K562 (cell line): ENCODE results near the gene BMS1. TPM values are rescaled to one million over a fixed set of nuclear protein-coding genes. Genes with fewer than 3 reads are reported as not detected.

Experiments used
- ATF7 ChIP-seq: fragments of 450-650 bp; IDR thresholded peaks from 2 replicates; pipeline ENCODE4 v1.7.1; 2014; ENCODE audit warnings: mild to moderate bottlenecking, moderate library complexity
- CEBPB ChIP-seq: fragments of 450-650 bp; IDR thresholded peaks from 2 replicates; pipeline ENCODE4 v1.6.1; 2016; ENCODE audit warnings: missing genetic modification characterization, missing compliant biosample characterization
- CXXC5 ChIP-seq: fragments of 250-450 bp; sonication (Bioruptor Pico); IDR thresholded peaks from 2 replicates; pipeline ENCODE4 v1.8.0; 2022; ENCODE audit warnings: inconsistent platforms, mild to moderate bottlenecking, moderate library complexity
- DLX4 ChIP-seq: fragments of 250-450 bp; sonication (Bioruptor Pico); IDR thresholded peaks from 2 replicates; pipeline ENCODE4 v1.6.1; 2021; ENCODE audit warnings: mild to moderate bottlenecking
- ESRRA ChIP-seq: fragments of 450-650 bp; IDR thresholded peaks from 2 replicates; pipeline ENCODE4 v1.6.1; 2014; ENCODE audit warnings: low read depth, mild to moderate bottlenecking, moderate library complexity, borderline replicate concordance
- HDAC2 ChIP-seq: fragments of 450-650 bp; IDR thresholded peaks from 2 replicates; pipeline ENCODE4 v1.6.1; 2016; ENCODE audit warnings: mild to moderate bottlenecking
- NCOA1 ChIP-seq: fragments of 450-650 bp; IDR thresholded peaks from 2 replicates; pipeline ENCODE4 v1.6.1; 2016; ENCODE audit warnings: low read depth
- NFATC3 ChIP-seq: fragments of 450-650 bp; IDR thresholded peaks from 2 replicates; pipeline ENCODE4 v1.6.1; 2017; ENCODE audit warnings: mild to moderate bottlenecking
- NR2C1 ChIP-seq, 2 experiments: fragments of 450-650 bp; IDR thresholded peaks; 2 replicates each; pipeline ENCODE4 v1.6.1; 2017; ENCODE audit warnings: mild to moderate bottlenecking in 2 of 2, antibody characterized with exemption in 1 of 2, inconsistent platforms in 1 of 2, missing compliant biosample characterization in 1 of 2, missing genetic modification characterization in 1 of 2
- PHB2 ChIP-seq: fragments of 450-650 bp; IDR thresholded peaks from 2 replicates; pipeline ENCODE4 v1.6.1; 2017; ENCODE audit warnings: low read depth
- PML ChIP-seq: IDR thresholded peaks from 2 replicates; pipeline ENCODE4 v1.6.1; 2012; ENCODE audit warnings: low read length, inconsistent platforms
- RFX5 ChIP-seq: IDR thresholded peaks from 2 replicates; pipeline ENCODE4 v1.6.1; 2011; ENCODE audit warnings: low read depth, mild to moderate bottlenecking, improper control_type of control experiment, low read length
- TAL1 ChIP-seq: fragments of 450-650 bp; IDR thresholded peaks from 2 replicates; pipeline ENCODE4 v1.6.1; 2016; ENCODE audit warnings: mild to moderate bottlenecking
- TCF7 ChIP-seq: sonication (generic); IDR thresholded peaks from 2 replicates; pipeline ENCODE4 v1.6.1; 2016; ENCODE audit warnings: antibody characterized with exemption, borderline replicate concordance
- TEAD1 ChIP-seq, 2 experiments: fragments of 450-650 bp in 1 of 2; sonication (generic) in 1 of 2; formaldehyde crosslinking; IDR thresholded peaks; 2 replicates each; pipeline versions ENCODE4 v1.4.0 to v1.8.0; 2020 to 2022; ENCODE audit warnings: mild to moderate bottlenecking in 2 of 2, missing genetic modification reagents in 1 of 2
- XRCC3 ChIP-seq: fragments of 450-650 bp; IDR thresholded peaks from 2 replicates; pipeline ENCODE4 v1.6.1; 2017; ENCODE audit warnings: mild to moderate bottlenecking, moderate library complexity
- ZBTB2 ChIP-seq: fragments of 450-650 bp; IDR thresholded peaks from 2 replicates; pipeline ENCODE4 v1.6.1; 2016; ENCODE audit warnings: antibody characterized with exemption
- ZEB2 ChIP-seq: fragments of 450-650 bp; IDR thresholded peaks from 2 replicates; pipeline ENCODE4 v1.6.1; 2016
- ZMIZ1 ChIP-seq, 2 experiments: fragments of 150-350 bp in 1 of 2; IDR thresholded peaks; 2 replicates each; pipeline ENCODE4 v1.6.1; 2012 to 2016; ENCODE audit warnings: low read depth in 2 of 2, low read length in 2 of 2, mild to moderate bottlenecking in 1 of 2, moderate library complexity in 1 of 2
- ZNF217 ChIP-seq: sonication (generic); formaldehyde crosslinking; IDR thresholded peaks from 2 replicates; pipeline ENCODE4 v1.8.0; 2022; ENCODE audit warnings: mild to moderate bottlenecking, missing genetic modification reagents
- ZNF384 ChIP-seq: IDR thresholded peaks from 2 replicates; pipeline ENCODE4 v1.6.1; 2012; ENCODE audit warnings: low read depth, low read length, improper control_type of control experiment
- ZNF639 ChIP-seq, 2 experiments: fragments of 200-800 bp in 1 of 2; sonication (Bioruptor generic) in 1 of 2; sonication (generic) in 1 of 2; formaldehyde crosslinking in 1 of 2; IDR thresholded peaks in 1 of 2; conservative IDR thresholded peaks in 1 of 2; 2 replicates each; pipeline versions ENCODE4 v1.5.0 to v1.6.1; 2016 to 2020; ENCODE audit warnings: missing compliant biosample characterization in 1 of 2, missing genetic modification characterization in 1 of 2, missing genetic modification reagents in 1 of 2
- ZNF76 ChIP-seq: fragments of 250-450 bp; sonication (Bioruptor Pico); IDR thresholded peaks from 2 replicates; pipeline ENCODE4 v1.4.0; 2020; ENCODE audit warnings: mild to moderate bottlenecking, moderate library complexity, borderline replicate concordance
- ZNF79 ChIP-seq: fragments of 250-450 bp; sonication (Bioruptor Pico); IDR thresholded peaks from 2 replicates; pipeline ENCODE4 v1.4.0; 2020; ENCODE audit warnings: low read depth, mild to moderate bottlenecking, moderate library complexity
- polyA plus RNA-seq, 8 experiments: library from polyadenylated mRNA; depleted of rRNA in 4 of 8; stranded (reverse) in 5 of 8; unstranded in 3 of 8; fragments of >200 nt; fragmentation: Nextera tagmentation in 2 of 8; fragmentation: Illumina TruSeq in 1 of 8; extraction: Ambion mirVana in 2 of 8; extraction: Trizol in 1 of 8; gene quantifications; 2 replicates each; pipeline versions ENCODE4 v1.2.1 to v1.2.3, GENCODE V29; 2011 to 2014; ENCODE audit warnings: inconsistent platforms in 1 of 8, missing spikeins in 1 of 8
- total RNA-seq, 7 experiments: library from RNA; depleted of rRNA in 6 of 7; stranded (reverse); fragments of >200 nt in 6 of 7; fragmentation: Illumina TruSeq in 2 of 7; extraction: Trizol in 2 of 7; gene quantifications; 2 replicates each; pipeline versions ENCODE4 v1.2.1 to v1.2.3, GENCODE V29; 2011 to 2021; ENCODE audit warnings: low replicate concordance in 1 of 7

Gene BMS1
- total and polyA plus RNA-seq, 9 of the 15 experiments (the other 6 are each of a cell fraction or from before 2014, with no cell fraction given), result 11.1 to 46.9 (median 32.7) TPM

GRCh38 chr10:42768581-42769152, 13.9 kb upstream of the BMS1 start (continued):
- TF ChIP-seq ZNF639 (CRISPR knock-in tag; conservative IDR thresholded peaks at IDR 0.05 in 1 of 2, IDR thresholded peaks at IDR 0.05 in 1 of 2), result peak in 1 of 2 experiments; percentile 80; a peak in 2 of 4 replicates
- 0 out of 2 replicates have a peak, but pooled peaks have one; percentile 58 for TF ChIP-seq ZBTB2
- TF ChIP-seq NCOA1, result peak; percentile 83
- TF ChIP-seq TEAD1 (CRISPR knock-in tag; IDR thresholded peaks at IDR 0.05), result peak; percentile 96 to 99
- TF ChIP-seq ZNF76 (CRISPR knock-in tag), result no peak
- TF ChIP-seq DLX4 (CRISPR knock-in tag), result no peak
- peak; percentile 56 for TF ChIP-seq ATF7
- peak; percentile 72 for TF ChIP-seq CXXC5 (CRISPR knock-in tag)
- TF ChIP-seq ZNF384, result no peak
- TF ChIP-seq NR2C1 (IDR thresholded peaks at IDR 0.05), result peak; percentile 57
- TF ChIP-seq NR2C1 (tag; IDR thresholded peaks at IDR 0.05), result peak; percentile 75
- TF ChIP-seq PHB2, result peak; percentile 87
- TF ChIP-seq ZNF217, result no peak
- peak; percentile 94 for TF ChIP-seq TAL1
- TF ChIP-seq HDAC2, result peak; percentile 97
- TF ChIP-seq ZEB2, result 0 out of 2 replicates have a peak, but pooled peaks have one; percentile 35
- peak in 1 of 2 experiments; percentile 82; a peak in 2 of 4 replicates for TF ChIP-seq ZMIZ1 (IDR thresholded peaks at IDR 0.05; ENCODE audit: low read depth in 2 of 2, low read length in 2 of 2)
- TF ChIP-seq CEBPB (tag), result no peak
- TF ChIP-seq ZNF79 (CRISPR knock-in tag), result no peak
- no peak for TF ChIP-seq NFATC3
- TF ChIP-seq TCF7, result no peak
- TF ChIP-seq ESRRA, result peak; percentile 98
- no peak for TF ChIP-seq XRCC3
- peak; percentile 90 for TF ChIP-seq PML
- no peak for TF ChIP-seq RFX5
